Breast epithelium (tissue), 3 donors: ENCODE measurements around the gene USP34.

Experiments used
- POLR2A ChIP-seq: fragments of 450-650 bp; IDR thresholded peaks from one replicate; pipeline ENCODE4 v1.6.1; 2016; ENCODE audit warnings: antibody characterized with exemption, mild to moderate bottlenecking, moderate library complexity
- POLR2AphosphoS5 ChIP-seq, 3 donors: sonication (generic); formaldehyde crosslinking; IDR thresholded peaks; one replicate each; pipeline ENCODE4 v1.6.1; 2017; ENCODE audit warnings: antibody characterized with exemption in 3 of 3
- TF ChIP-seq, protein P1 (sequence below), 3 donors: fragments of 450-650 bp; IDR thresholded peaks; one replicate each; pipeline ENCODE4 v1.5.1; 2016 to 2017; ENCODE audit warnings: antibody characterized with exemption in 3 of 3, mild to moderate bottlenecking in 3 of 3, moderate library complexity in 3 of 3

DNA sequence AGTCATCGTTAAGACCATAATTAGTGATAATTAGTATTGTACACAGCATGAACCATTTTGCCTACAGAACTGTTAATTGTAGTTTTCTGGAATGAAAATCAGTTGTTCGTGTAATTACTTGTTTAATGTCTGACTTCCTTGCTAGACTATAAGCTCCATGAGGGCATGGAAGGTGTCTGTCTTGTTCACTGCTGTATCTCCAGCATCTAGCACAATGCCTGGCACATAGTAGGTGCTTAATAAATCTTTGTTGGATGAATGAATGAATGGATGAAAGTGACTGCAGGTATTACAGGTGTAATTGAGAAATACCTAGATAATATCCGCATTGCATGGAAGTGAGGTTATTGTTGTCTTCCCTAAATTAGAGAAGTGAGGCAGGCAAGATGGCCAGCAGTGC, 287.1 kb downstream of the USP34 start:
- TF ChIP-seq POLR2AphosphoS5 (IDR thresholded peaks at IDR 0.05) = no peak
- TF ChIP-seq, protein P1, sequence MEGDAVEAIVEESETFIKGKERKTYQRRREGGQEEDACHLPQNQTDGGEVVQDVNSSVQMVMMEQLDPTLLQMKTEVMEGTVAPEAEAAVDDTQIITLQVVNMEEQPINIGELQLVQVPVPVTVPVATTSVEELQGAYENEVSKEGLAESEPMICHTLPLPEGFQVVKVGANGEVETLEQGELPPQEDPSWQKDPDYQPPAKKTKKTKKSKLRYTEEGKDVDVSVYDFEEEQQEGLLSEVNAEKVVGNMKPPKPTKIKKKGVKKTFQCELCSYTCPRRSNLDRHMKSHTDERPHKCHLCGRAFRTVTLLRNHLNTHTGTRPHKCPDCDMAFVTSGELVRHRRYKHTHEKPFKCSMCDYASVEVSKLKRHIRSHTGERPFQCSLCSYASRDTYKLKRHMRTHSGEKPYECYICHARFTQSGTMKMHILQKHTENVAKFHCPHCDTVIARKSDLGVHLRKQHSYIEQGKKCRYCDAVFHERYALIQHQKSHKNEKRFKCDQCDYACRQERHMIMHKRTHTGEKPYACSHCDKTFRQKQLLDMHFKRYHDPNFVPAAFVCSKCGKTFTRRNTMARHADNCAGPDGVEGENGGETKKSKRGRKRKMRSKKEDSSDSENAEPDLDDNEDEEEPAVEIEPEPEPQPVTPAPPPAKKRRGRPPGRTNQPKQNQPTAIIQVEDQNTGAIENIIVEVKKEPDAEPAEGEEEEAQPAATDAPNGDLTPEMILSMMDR (IDR thresholded peaks at IDR 0.05) = no peak
- no peak for TF ChIP-seq POLR2A
